Jurkat, Clone E6-1 (cell line): ENCODE data around the gene BLTP2.

Source experiments
- DNase-seq: peaks from one replicate; pipeline ENCODE4 v3.0.0-alpha.2; 2011; ENCODE audit warnings: low read depth, low spot score
- H3K4me3 ChIP-seq: 2 replicates; pipeline ENCODE4 v1.5.1; 2011; ENCODE audit warnings: mild to moderate bottlenecking, low read length, control low read depth, moderate library complexity

The BLTP2 gene

GRCh38 chr17:28657756-28658155 lies 12.8 kb upstream of the BLTP2 start:
- no peak for DNase-seq
- H3K4me3 ChIP-seq, result no peak overlapping the region

DNA sequence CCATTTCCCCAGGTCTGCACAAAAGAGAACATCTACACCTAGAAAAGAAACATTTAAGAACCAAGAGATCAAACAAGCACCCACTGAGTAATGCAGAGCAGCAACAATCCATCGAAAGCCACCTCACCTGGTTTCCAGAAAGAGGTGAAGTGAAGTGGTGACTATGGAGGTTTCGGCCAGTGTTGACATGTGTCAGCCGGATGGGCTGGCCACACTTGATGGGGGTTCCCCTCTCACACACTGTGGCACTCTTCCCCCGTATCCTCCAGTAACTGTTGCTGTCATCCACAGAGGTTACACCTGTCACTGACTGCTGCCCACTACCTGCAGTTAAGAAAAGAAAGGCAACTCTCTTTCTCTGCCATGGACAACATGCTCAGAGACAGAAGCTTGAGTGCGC lies 10.2 kb upstream of the BLTP2 start:
- no peak for DNase-seq
- no peak overlapping the region for H3K4me3 ChIP-seq

DNA sequence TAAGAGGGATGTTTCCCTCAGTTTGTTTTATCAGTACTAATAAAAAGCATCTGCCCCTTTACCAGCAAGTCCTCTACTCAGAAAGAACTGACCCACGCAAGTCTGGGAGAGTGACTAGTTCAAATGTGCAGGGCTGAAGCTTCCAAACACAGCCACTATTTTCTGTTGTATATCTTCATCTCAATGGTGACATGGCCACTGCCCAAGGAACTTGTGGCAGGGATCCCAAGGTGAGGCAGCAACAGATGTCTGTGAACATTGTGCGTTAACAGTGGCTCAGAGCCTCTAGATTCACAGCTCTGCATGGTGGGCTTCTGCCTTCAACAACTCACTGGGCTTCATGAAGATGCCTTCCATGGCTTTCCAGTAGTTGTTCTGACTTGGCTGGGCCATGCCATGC lies 3.7 kb upstream of the BLTP2 start:
- H3K4me3 ChIP-seq, result no peak overlapping the region
- DNase-seq, result no peak

DNA sequence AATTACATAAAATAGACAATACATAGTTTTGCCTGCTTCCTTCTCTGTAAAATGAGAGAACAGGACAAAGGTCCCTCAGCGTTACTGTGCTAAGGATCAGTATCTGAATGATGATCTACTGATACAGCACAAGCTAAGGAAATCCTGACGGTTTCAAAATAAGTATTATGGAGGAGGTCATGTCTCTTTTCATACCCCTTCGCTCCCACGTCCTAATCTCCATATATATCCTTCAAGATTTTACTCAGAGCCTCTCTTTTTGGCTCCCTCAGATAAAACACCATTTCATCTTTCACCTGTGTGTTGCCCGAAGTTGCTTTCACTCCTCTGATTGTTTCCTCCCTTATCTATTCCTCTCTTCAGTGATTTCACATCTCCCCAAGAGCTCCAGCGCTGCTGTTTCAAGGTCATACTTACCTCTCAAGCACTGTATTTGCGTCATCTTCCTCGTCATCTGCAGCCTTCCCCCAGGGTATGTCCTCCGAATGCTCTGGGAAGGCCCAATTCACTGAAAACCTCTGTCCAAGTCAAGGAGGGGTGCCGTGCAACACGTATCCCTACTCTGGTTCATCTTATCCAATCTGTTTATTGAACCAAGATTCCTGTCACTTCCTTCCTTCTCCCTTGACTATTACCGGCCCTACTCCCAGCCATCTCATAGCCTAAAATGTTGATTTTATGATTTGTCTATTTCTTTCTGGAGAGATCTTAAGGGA lies 1.2 kb upstream of the BLTP2 start:
- DNase-seq, result no peak
- no peak overlapping the region; the same call in none of the 2 replicates for H3K4me3 ChIP-seq

- DNase-seq, result no peak
- peak overlapping the region; percentile 77 for H3K4me3 ChIP-seq
These were observed 600 bp upstream of the BLTP2 start for GRCh38 chr17:28645576-28645939.

GRCh38 chr17:28643983-28644786 lies 773 bp downstream of the BLTP2 start:
- DNase-seq, result peak; percentile 42
- H3K4me3 ChIP-seq, result peak overlapping the region; percentile 97

DNA sequence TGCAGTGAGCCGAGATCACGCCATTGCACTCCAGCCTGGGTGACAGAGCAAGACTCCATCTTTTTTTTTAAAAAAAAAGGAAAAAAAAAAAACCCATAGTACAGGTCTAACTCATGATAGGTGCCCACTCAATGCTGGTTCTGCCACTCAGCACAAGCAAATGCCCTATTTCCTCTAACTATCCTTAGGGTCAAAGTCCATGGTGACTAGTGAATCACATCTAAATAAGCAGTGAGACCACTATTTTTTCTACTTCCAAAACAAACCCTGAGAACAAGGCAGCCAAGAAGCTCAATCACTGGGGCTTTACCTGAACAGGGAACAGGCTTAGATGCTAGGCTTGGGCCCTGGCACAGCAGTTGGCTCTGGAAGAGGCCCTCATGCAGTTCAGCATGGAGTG lies 3.4 kb downstream of the BLTP2 start:
- H3K4me3 ChIP-seq, result no peak overlapping the region
- DNase-seq, result no peak

- no peak for DNase-seq
- no peak overlapping the region for H3K4me3 ChIP-seq
These were observed 9.5 kb downstream of the BLTP2 start for GRCh38 chr17:28635506-28635905.

GRCh38 chr17:28634206-28634865 lies 10.6 kb downstream of the BLTP2 start:
- DNase-seq, result no peak
- H3K4me3 ChIP-seq, result no peak overlapping the region

DNA sequence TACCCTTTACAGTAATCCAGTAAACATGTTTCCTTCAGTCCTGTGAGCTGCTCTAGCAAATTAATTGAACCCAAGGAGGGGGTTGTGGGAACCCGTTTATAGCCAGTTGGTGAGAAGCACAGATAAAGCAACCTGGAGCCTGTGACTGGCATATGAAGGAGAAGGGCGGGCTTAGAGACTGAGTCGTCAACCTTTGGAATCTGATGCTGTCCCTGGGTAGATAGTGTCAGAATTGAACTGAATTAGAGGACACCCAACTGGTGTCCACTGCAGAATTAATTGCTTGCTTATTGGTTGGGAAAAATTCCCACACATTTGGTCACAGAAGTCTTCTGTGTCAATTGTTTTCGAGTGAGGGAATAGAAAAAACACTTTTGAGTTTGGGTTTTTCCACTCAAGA lies 18.1 kb downstream of the BLTP2 start:
- no peak overlapping the region for H3K4me3 ChIP-seq
- DNase-seq, result no peak

DNA sequence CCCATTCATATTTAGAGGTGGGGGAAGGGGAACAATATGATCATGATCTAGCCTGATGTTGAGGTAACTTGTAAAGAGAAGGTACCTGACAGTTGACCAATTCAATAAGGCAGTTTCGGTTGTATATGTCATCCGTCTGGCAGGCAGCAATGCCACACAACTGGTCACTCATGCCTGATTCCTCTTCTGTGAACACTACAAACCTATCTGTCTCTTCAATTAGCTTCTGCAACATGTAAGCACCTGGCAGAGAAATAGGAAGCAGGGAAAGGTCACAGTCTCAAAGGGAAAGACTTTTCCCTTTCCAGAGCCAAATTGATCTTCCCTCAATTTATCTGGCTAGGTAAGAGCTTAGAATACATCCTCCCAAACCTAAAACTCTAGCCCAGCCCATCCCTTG lies 20.8 kb downstream of the BLTP2 start:
- no peak for DNase-seq
- no peak overlapping the region for H3K4me3 ChIP-seq

GRCh38 chr17:28623696-28624095 lies 21.3 kb downstream of the BLTP2 start:
- H3K4me3 ChIP-seq, result no peak overlapping the region
- no peak for DNase-seq

- DNase-seq, result no peak
These were observed 22.8 kb downstream of the BLTP2 start for GRCh38 chr17:28622186-28622585.

GRCh38 chr17:28620010-28620409 lies 24.9 kb downstream of the BLTP2 start:
- H3K4me3 ChIP-seq, result no peak overlapping the region
- no peak for DNase-seq

More at GRCh38 chr17:28622186-28622585, 22.8 kb downstream of the BLTP2 start:
- H3K4me3 ChIP-seq, result no peak overlapping the region

DNA sequence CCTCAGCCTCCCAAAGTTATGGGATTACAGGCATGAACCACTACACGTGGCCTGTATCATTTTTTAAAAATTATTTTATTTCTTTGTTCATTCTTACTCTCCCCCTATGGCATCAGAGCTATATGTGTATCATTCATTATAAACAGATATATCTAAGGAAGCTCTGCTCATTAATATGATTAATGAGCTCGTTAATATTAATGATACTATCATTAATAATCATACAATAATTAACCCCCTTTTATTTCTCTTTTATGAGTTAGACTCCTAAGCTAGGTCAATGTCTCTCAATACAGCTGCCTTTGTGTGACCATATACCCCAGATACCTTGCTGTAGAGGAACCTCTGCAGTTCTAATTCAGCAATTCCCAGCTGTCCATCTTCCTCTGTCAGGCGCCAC lies 26.5 kb downstream of the BLTP2 start:
- H3K4me3 ChIP-seq, result no peak overlapping the region
- no peak for DNase-seq

- H3K4me3 ChIP-seq, result no peak overlapping the region
- no peak for DNase-seq
These were observed 28.7 kb downstream of the BLTP2 start for GRCh38 chr17:28616281-28616680.

DNA sequence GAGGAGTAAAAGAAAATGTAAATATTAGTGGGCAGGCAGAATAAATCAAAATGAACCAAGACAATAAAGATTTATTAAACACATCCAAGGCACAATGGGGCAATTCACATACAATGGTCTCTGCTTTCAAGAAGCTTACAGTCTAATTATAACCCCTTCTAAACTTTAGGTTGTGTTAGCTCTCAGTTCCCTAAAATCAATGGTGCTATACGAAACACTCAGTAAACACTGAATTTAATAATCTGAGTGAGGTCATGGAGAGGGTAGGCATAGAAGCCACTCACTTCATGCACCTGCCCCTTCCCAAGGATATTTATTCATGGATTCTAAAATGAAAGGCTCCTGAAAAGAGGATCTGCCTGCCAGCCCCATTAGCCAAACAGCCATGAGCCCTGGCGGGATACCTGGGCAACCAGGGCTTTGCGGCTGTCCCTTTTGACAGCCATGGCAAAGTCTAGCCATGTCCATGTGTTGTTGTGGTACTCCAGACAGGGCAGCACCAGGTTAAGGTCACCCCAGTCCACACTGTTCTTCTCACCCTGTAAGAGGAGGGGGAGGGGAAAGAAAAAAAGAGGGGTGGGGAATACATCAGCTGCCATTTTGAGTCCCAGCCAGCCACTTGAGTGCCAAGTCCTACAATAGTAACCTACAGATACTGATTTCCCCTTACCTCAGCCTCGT lies 29.6 kb downstream of the BLTP2 start:
- H3K4me3 ChIP-seq, result no peak overlapping the region
- no peak for DNase-seq

DNA sequence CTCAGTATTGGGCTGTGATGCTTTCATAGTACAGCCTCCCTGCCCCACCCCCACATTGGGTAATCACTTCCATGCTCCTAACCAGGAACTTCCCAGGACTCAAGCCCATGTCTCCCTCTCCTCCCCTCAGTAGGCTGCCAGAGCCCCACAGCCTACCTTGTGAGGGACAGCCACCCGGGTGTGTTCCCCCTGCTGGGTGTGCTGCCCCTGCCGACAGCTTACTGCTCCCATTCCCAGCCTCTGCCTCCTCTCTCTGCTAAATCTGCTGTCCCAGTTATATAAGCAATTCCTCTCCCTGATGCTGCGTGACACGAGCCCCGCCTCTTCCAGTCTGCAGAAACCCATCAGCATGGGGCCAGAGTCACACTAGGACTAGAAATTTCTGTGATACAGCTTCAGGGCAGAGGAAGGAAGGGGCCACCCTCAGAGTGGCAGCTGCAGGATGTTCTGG lies 31.0 kb downstream of the BLTP2 start, which contains the start of gene RSKR:
Gene RSKR, minus strand, starts transcription at position 255 of the 451 bp plus-strand sequence. Its CDS starts 24 bp downstream, at position 231.
- no peak for DNase-seq
- no peak within 1 kb of the TSS for H3K4me3 ChIP-seq
